HepG2 (cell line): ENCODE data around the gene CDKN3. TPM values are rescaled to one million over a fixed set of nuclear protein-coding genes. Genes with fewer than 3 reads are reported as not detected.

ENCODE experiments used
- CENPX ChIP-seq: sonication (generic); formaldehyde crosslinking; IDR thresholded peaks from 2 replicates; pipeline ENCODE4 v1.9.0; 2021; ENCODE audit warnings: mild to moderate bottlenecking, missing genetic modification reagents, moderate library complexity
- FOXJ3 ChIP-seq: sonication (generic); formaldehyde crosslinking; IDR thresholded peaks from 2 replicates; pipeline ENCODE4 v1.4.0; 2020; ENCODE audit warnings: missing genetic modification reagents, mild to moderate bottlenecking, borderline replicate concordance
- JUND ChIP-seq: sonication (generic); formaldehyde crosslinking; IDR thresholded peaks from 2 replicates; pipeline ENCODE4 v1.8.0; 2022; ENCODE audit warnings: mild to moderate bottlenecking, missing genetic modification reagents
- MIXL1 ChIP-seq: IDR thresholded peaks from 2 replicates; pipeline ENCODE4 v1.6.1; 2016
- NFIC ChIP-seq: IDR thresholded peaks from 2 replicates; pipeline ENCODE4 v1.6.1; 2012; ENCODE audit warnings: mild to moderate bottlenecking, low read length, inconsistent platforms
- NFYC ChIP-seq: IDR thresholded peaks from 2 replicates; pipeline ENCODE4 v1.6.1; 2016; ENCODE audit warnings: missing genetic modification reagents, missing compliant biosample characterization
- NR2F1 ChIP-seq, 2 experiments: fragments of 450-650 bp in 1 of 2; formaldehyde crosslinking in 1 of 2; IDR thresholded peaks; 2 replicates each; pipeline versions ENCODE4 v1.5.0 to v1.6.1; 2016 to 2020; ENCODE audit warnings: mild to moderate bottlenecking in 1 of 2, missing compliant biosample characterization in 1 of 2, missing genetic modification reagents in 1 of 2, moderate library complexity in 1 of 2
- RXRB ChIP-seq: IDR thresholded peaks from 2 replicates; pipeline ENCODE4 v1.6.1; 2016; ENCODE audit warnings: borderline replicate concordance, missing genetic modification reagents, missing compliant biosample characterization
- SMYD3 ChIP-seq: sonication (generic); formaldehyde crosslinking; IDR thresholded peaks from 2 replicates; pipeline ENCODE4 v1.8.1; 2023; ENCODE audit warnings: mild to moderate bottlenecking, missing genetic modification reagents
- SPEN ChIP-seq: sonication (generic); formaldehyde crosslinking; IDR thresholded peaks from 2 replicates; pipeline ENCODE4 v1.5.1; 2020; ENCODE audit warnings: low read depth, mild to moderate bottlenecking, missing genetic modification reagents
- TBL1XR1 ChIP-seq: fragments of 150-350 bp; IDR thresholded peaks from 2 replicates; pipeline ENCODE4 v1.6.1; 2014; ENCODE audit warnings: borderline replicate concordance, low read length; ENCODE audit not compliant: partially characterized antibody
- TIGD3 ChIP-seq: sonication (generic); formaldehyde crosslinking; IDR thresholded peaks from 2 replicates; pipeline ENCODE4 v1.5.1; 2020; ENCODE audit warnings: mild to moderate bottlenecking, missing genetic modification reagents, borderline replicate concordance
- TMF1 ChIP-seq: sonication (generic); formaldehyde crosslinking; IDR thresholded peaks from 2 replicates; pipeline ENCODE4 v1.8.1; 2022; ENCODE audit warnings: low read depth, missing genetic modification reagents
- YY1 ChIP-seq: IDR thresholded peaks from 2 replicates; pipeline ENCODE4 v1.6.1; 2011; ENCODE audit warnings: low read length, low read depth, moderate library complexity, mild to moderate bottlenecking; ENCODE audit not compliant: insufficient read depth, insufficient replicate concordance
- ZBTB20 ChIP-seq: sonication (generic); formaldehyde crosslinking; IDR thresholded peaks from 2 replicates; pipeline ENCODE4 v1.8.1; 2023; ENCODE audit warnings: missing genetic modification reagents, low read depth, mild to moderate bottlenecking, borderline replicate concordance
- ZNF142 ChIP-seq: sonication (generic); formaldehyde crosslinking; IDR thresholded peaks from 2 replicates; pipeline ENCODE4 v1.4.0; 2020; ENCODE audit warnings: missing genetic modification reagents
- ZNF253 ChIP-seq: sonication (generic); formaldehyde crosslinking; IDR thresholded peaks from 2 replicates; pipeline ENCODE4 v1.8.0; 2022; ENCODE audit warnings: mild to moderate bottlenecking, missing genetic modification reagents, borderline replicate concordance
- ZNF879 ChIP-seq: sonication (generic); formaldehyde crosslinking; IDR thresholded peaks from 2 replicates; pipeline ENCODE4 v1.8.1; 2023; ENCODE audit warnings: missing genetic modification reagents
- polyA plus RNA-seq, 8 experiments: library from polyadenylated mRNA; depleted of rRNA in 3 of 8; stranded (reverse) in 7 of 8; unstranded in 1 of 8; fragments of >200 nt; fragmentation: Illumina TruSeq in 4 of 8; extraction: Trizol in 4 of 8; gene quantifications; 2 replicates each; pipeline versions ENCODE4 v1.2.1 to v1.2.3, GENCODE V29; 2011 to 2016; ENCODE audit warnings: low read depth in 4 of 8, missing spikeins in 1 of 8, mixed read lengths in 1 of 8; ENCODE audit not compliant: insufficient read depth in 1 of 8
- total RNA-seq, 5 experiments: library from RNA; depleted of rRNA; stranded (reverse); fragments of >200 nt; fragmentation: Illumina TruSeq; extraction: Trizol; gene quantifications; 2 replicates each; pipeline ENCODE4 v1.2.3, GENCODE V29; 2016; ENCODE audit warnings: low read depth in 1 of 5
- TF ChIP-seq, protein P1 (sequence below): IDR thresholded peaks from 2 replicates; pipeline ENCODE4 v1.6.1; 2012; ENCODE audit warnings: low read length, improper control_type of control experiment

CDKN3 gene
- total and polyA plus RNA-seq, 2 of the 13 experiments (the other 11 are each of a cell fraction or from before 2014, with no cell fraction given), result 63.0 to 88.9 TPM

GRCh38 chr14:54348001-54348611 lies 48.7 kb upstream of the CDKN3 start (continued):
- TF ChIP-seq NR2F1 (CRISPR knock-in tag; IDR thresholded peaks at IDR 0.05) (no peak), RXRB (0 out of 2 replicates have a peak, but pooled peaks have one; percentile 29), NFYC (CRISPR knock-in tag) (no peak), FOXJ3 (CRISPR knock-in tag) (no peak), ZNF253 (CRISPR knock-in tag) (no peak), TBL1XR1 (no peak), NFIC (no peak), TIGD3 (CRISPR knock-in tag) (no peak), YY1 (no peak), CENPX (CRISPR knock-in tag) (no peak), ZBTB20 (no peak), ZNF142 (CRISPR knock-in tag) (no peak), SMYD3 (CRISPR knock-in tag) (no peak), SPEN (no peak), ZNF879 (CRISPR knock-in tag) (no peak), JUND (no peak), MIXL1 (peak; percentile 56; the same call in 1 of the 2 replicates), TMF1 (CRISPR knock-in tag) (no peak)
- TF ChIP-seq, protein P1, sequence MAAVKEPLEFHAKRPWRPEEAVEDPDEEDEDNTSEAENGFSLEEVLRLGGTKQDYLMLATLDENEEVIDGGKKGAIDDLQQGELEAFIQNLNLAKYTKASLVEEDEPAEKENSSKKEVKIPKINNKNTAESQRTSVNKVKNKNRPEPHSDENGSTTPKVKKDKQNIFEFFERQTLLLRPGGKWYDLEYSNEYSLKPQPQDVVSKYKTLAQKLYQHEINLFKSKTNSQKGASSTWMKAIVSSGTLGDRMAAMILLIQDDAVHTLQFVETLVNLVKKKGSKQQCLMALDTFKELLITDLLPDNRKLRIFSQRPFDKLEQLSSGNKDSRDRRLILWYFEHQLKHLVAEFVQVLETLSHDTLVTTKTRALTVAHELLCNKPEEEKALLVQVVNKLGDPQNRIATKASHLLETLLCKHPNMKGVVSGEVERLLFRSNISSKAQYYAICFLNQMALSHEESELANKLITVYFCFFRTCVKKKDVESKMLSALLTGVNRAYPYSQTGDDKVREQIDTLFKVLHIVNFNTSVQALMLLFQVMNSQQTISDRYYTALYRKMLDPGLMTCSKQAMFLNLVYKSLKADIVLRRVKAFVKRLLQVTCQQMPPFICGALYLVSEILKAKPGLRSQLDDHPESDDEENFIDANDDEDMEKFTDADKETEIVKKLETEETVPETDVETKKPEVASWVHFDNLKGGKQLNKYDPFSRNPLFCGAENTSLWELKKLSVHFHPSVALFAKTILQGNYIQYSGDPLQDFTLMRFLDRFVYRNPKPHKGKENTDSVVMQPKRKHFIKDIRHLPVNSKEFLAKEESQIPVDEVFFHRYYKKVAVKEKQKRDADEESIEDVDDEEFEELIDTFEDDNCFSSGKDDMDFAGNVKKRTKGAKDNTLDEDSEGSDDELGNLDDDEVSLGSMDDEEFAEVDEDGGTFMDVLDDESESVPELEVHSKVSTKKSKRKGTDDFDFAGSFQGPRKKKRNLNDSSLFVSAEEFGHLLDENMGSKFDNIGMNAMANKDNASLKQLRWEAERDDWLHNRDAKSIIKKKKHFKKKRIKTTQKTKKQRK, result no peak
